Measurements from ENCODE around the gene GLRX3. TPM values are rescaled to one million over a fixed set of nuclear protein-coding genes. Genes with fewer than 3 reads are reported as not detected.

Gene GLRX3
- total and polyA plus RNA-seq, 3 experiments from 2014 or later: 78.6 to 169 (median 155) TPM

DNA sequence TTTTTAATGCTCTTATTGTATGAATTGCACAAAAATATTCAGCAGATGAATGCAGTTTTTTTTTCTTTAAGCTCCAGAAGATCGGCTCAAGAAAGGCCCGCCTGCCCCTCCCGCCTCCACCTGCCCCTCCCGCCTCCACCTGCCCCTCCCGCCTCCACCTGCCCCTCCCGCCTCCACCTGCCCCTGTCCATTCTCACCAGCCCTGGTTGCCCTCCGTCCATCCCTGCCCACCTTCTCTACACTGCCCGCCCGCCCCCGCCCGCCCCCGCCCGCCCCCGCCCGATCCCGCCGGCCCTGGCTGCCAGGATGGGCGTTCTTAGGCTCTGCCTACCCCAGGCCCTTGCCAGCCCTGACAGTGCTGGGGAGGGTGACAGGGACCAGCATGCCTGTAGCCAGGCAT lies 67.4 kb downstream of the GLRX3 start:
- Mint-ChIP-seq H3K36me3 (no peaks in the 10 kb centered on the region), H3K27ac (no peak overlapping the region), H3K4me3 (no peak overlapping the region), H3K27me3 (no peaks in the 10 kb centered on the region), H3K4me1 (no peaks in the 10 kb centered on the region), H3K9me3 (no peaks in the 10 kb centered on the region)
- DNase-seq: no peak
- Histone ChIP-seq H3K9me3 (ENCODE audit: low read length) (no peaks in the 10 kb centered on the region), H3K36me3 (ENCODE audit: insufficient read depth, low read length) (no peaks in the 10 kb centered on the region), H3K4me1 (ENCODE audit: insufficient read depth, low read length) (no peaks in the 10 kb centered on the region), H3K27me3 (ENCODE audit: insufficient read depth, low read length, poor library complexity, severe bottlenecking) (no peaks in the 10 kb centered on the region), H3K27ac (ENCODE audit: low read depth, low read length) (no peak overlapping the region), H3K4me3 (ENCODE audit: low read length) (no peak overlapping the region)
- POLR2A ChIA-PET: interaction anchor here (0.5 kb wide), 1 partner anchor 68 kb away, joined by 4 read pairs; no protein-coding TSS in a partner anchor
- CTCF ChIA-PET: no interaction called here

DNA sequence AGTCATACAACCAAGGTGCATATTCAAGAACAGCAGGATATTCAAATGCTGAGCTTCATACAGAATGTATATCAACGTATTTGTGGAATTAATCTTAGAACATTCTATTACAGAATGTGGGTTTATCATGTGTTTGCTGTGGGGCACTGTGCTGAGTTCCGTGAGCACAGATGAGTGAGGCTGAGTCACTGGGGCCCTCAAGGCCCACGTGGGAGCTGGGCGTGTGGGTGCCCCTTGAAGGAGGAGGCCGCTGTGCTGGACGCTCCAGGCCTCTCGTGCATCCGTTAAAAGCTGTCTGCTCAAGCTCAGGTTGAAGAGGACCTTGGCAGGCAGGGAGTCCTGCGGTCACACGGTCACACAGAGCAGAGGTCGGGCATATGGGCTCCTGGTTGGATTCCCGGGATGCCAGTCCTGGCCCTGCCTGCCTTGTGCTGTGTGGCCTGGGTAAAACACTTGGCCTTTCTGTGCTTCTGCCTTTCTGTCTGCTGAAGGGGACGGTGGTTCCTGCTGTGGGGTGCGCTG lies 70.1 kb downstream of the GLRX3 start:
- ChIA-PET CTCF (no interaction called here), POLR2A (no interaction called here)
- Histone ChIP-seq H3K9me3 (ENCODE audit: low read length) (no peaks in the 10 kb centered on the region), H3K27me3 (ENCODE audit: insufficient read depth, low read length, poor library complexity, severe bottlenecking) (no peaks in the 10 kb centered on the region), H3K27ac (ENCODE audit: low read depth, low read length) (no peak overlapping the region), H3K4me1 (ENCODE audit: insufficient read depth, low read length) (no peaks in the 10 kb centered on the region), H3K4me3 (ENCODE audit: low read length) (no peak overlapping the region), H3K36me3 (ENCODE audit: insufficient read depth, low read length) (no peaks in the 10 kb centered on the region)
- Mint-ChIP-seq H3K36me3 (no peaks in the 10 kb centered on the region), H3K27ac (no peak overlapping the region), H3K27me3 (no peaks in the 10 kb centered on the region), H3K4me3 (no peak overlapping the region), H3K9me3 (no peaks in the 10 kb centered on the region), H3K4me1 (no peaks in the 10 kb centered on the region)
- no peak for DNase-seq

DNA sequence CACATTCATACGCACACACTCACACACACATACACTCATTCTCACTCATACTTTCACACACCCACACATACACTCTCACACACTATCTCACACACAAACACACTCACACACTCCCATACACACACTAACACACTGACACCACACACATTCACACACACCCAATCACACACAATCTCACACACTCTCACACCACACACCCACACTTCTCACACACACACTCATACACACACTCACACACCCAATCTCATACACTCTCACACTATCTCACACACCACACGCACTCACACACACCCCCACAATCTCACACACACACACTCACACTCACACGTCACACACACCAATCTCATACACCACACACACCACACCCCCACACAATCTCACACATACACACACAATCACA lies 71.0 kb downstream of the GLRX3 start:
- Histone ChIP-seq H3K4me3 (ENCODE audit: low read length) (no peak overlapping the region), H3K27me3 (ENCODE audit: insufficient read depth, low read length, poor library complexity, severe bottlenecking) (no peaks in the 10 kb centered on the region), H3K27ac (ENCODE audit: low read depth, low read length) (no peak overlapping the region), H3K36me3 (ENCODE audit: insufficient read depth, low read length) (no peaks in the 10 kb centered on the region), H3K4me1 (ENCODE audit: insufficient read depth, low read length) (no peaks in the 10 kb centered on the region), H3K9me3 (ENCODE audit: low read length) (no peaks in the 10 kb centered on the region)
- DNase-seq: no peak
- no peaks in the 10 kb centered on the region for H3K27me3 Mint-ChIP-seq
- H3K4me1 Mint-ChIP-seq: no peaks in the 10 kb centered on the region
- H3K4me3 Mint-ChIP-seq: no peak overlapping the region
- H3K9me3 Mint-ChIP-seq: no peaks in the 10 kb centered on the region
- no peak overlapping the region for H3K27ac Mint-ChIP-seq
- CTCF ChIA-PET: no interaction called here
- H3K36me3 Mint-ChIP-seq: no peaks in the 10 kb centered on the region
- POLR2A ChIA-PET: no interaction called here

GRCh38 chr10:130208807-130209206 lies 72.6 kb downstream of the GLRX3 start:
- H3K36me3 Mint-ChIP-seq: no peaks in the 10 kb centered on the region
- H3K4me3 ChIP-seq (ENCODE audit: low read length): no peak overlapping the region
- H3K27ac ChIP-seq (ENCODE audit: low read depth, low read length): no peak overlapping the region
- ChIA-PET CTCF (interaction anchor here (0.8 kb wide), 1 partner anchor 9 kb away, joined by 3 read pairs; no protein-coding TSS in a partner anchor), POLR2A (no interaction called here)
- H3K9me3 ChIP-seq (ENCODE audit: low read length): no peaks in the 10 kb centered on the region
- no peaks in the 10 kb centered on the region for H3K4me1 Mint-ChIP-seq
- no peaks in the 10 kb centered on the region for H3K4me1 ChIP-seq (ENCODE audit: insufficient read depth, low read length)
- H3K9me3 Mint-ChIP-seq: no peaks in the 10 kb centered on the region
- H3K27me3 Mint-ChIP-seq: no peaks in the 10 kb centered on the region
- H3K27me3 ChIP-seq (ENCODE audit: insufficient read depth, low read length, poor library complexity, severe bottlenecking): no peaks in the 10 kb centered on the region
- H3K36me3 ChIP-seq (ENCODE audit: insufficient read depth, low read length): no peaks in the 10 kb centered on the region
- no peak overlapping the region for H3K4me3 Mint-ChIP-seq
- DNase-seq: no peak
- no peak overlapping the region for H3K27ac Mint-ChIP-seq

DNA sequence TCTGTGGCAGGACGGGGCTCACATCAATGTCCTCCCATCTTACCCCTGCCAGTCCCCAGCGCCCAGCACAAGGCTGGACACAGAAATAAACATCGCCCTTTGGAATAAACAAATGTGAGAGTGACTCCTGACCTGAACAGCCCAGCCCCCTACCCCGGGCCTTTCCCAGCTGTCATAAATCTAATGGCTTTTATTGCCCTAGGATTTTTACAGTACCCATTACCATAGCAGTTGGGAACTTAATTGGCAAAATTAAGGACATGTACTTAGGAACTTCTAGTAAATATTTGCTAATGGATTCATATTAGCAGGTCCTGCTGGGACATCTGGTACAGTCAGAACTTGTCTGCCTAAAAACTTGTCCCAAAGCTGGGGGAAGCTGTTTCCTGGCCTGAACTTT lies 76.6 kb downstream of the GLRX3 start:
- no peaks in the 10 kb centered on the region for H3K27me3 Mint-ChIP-seq
- H3K36me3 Mint-ChIP-seq: no peaks in the 10 kb centered on the region
- Histone ChIP-seq H3K36me3 (ENCODE audit: insufficient read depth, low read length) (no peaks in the 10 kb centered on the region), H3K27me3 (ENCODE audit: insufficient read depth, low read length, poor library complexity, severe bottlenecking) (no peaks in the 10 kb centered on the region), H3K4me1 (ENCODE audit: insufficient read depth, low read length) (no peaks in the 10 kb centered on the region), H3K9me3 (ENCODE audit: low read length) (no peaks in the 10 kb centered on the region), H3K27ac (ENCODE audit: low read depth, low read length) (no peak overlapping the region), H3K4me3 (ENCODE audit: low read length) (no peak overlapping the region)
- H3K27ac Mint-ChIP-seq: peak overlapping the region in 1 of 8 donors; percentile 77
- POLR2A ChIA-PET: no interaction called here
- DNase-seq: no peak
- no peaks in the 10 kb centered on the region for H3K9me3 Mint-ChIP-seq
- H3K4me1 Mint-ChIP-seq: no peaks in the 10 kb centered on the region
- H3K4me3 Mint-ChIP-seq: no peak overlapping the region
- CTCF ChIA-PET: interaction anchor here (1.5 kb wide), 1 partner anchor 22 kb away, joined by 3 read pairs; no protein-coding TSS in a partner anchor

DNA sequence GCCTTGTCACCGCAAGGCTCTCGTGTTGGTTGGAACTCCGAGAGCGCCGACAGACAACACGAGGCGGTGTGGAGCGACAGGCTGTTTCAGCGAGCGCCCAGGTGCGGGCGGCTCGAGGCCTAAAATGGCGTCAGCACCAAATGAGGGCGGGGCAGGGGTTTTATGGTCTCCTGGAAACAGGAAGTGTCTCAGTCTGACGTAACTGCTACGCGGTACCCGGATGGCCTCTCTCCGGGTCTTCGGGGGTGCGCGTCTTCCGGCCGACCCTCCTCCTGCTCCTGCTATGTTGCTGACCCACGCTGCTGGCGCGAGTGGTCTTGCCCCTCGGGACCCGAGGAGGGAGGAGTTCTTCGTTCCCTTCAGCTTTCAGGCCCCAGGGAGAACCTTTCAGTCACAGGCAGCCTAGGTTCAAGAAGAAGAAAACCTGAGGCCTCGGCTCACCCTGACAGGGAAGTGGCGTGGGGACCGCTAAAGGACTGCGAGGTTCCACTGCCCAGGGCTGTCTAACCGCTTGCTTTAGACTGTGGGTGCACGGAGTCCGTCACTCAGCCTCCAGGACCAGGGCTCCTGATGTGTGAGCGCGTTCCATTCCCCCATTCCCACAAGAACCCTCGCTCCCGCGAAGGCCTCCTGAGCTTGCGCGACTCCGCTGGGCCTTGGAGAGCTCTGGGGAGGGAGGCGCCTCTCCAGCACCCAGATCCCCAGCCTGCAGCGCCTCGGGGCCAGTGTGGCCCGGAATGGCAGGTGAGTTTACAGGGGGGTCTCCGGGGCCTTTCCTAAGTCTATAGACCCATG lies 77.3 kb downstream of the GLRX3 start:
- POLR2A ChIA-PET: no interaction called here

DNA sequence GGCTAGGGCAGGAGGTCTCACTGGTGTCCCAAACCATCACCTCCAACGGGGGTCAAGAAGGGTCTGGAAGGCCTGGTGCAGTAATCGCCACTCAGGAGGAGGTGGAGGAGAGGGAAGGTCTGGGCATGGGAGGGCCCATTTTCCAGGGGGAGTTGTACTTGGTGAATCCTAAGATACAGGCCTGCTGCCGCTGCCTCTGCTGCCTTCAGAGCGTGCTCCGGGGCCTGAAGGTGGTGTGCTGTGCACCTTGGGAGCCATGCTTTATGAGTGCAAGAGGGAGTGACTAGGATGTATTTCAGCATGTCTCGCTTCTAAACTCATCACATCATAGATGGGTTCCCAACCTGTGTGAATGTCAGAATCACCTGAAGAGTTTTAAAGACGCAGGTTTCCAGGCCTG lies 78.2 kb downstream of the GLRX3 start:
- H3K27me3 Mint-ChIP-seq: no peaks in the 10 kb centered on the region
- H3K4me3 Mint-ChIP-seq: no peak overlapping the region
- ChIA-PET CTCF (no interaction called here), POLR2A (no interaction called here)
- H3K9me3 Mint-ChIP-seq: no peaks in the 10 kb centered on the region
- no peaks in the 10 kb centered on the region for H3K4me1 Mint-ChIP-seq
- H3K36me3 Mint-ChIP-seq: no peaks in the 10 kb centered on the region
- H3K27me3 ChIP-seq (ENCODE audit: insufficient read depth, low read length, poor library complexity, severe bottlenecking): no peaks in the 10 kb centered on the region
- no peaks in the 10 kb centered on the region for H3K36me3 ChIP-seq (ENCODE audit: insufficient read depth, low read length)
- H3K27ac Mint-ChIP-seq: peak overlapping the region in 1 of 8 donors; percentile 14
- no peak overlapping the region for H3K27ac ChIP-seq (ENCODE audit: low read depth, low read length)
- no peaks in the 10 kb centered on the region for H3K4me1 ChIP-seq (ENCODE audit: insufficient read depth, low read length)
- no peaks in the 10 kb centered on the region for H3K9me3 ChIP-seq (ENCODE audit: low read length)
- no peak for DNase-seq
- no peak overlapping the region for H3K4me3 ChIP-seq (ENCODE audit: low read length)

More for the DNA sequence above, 77.3 kb downstream of the GLRX3 start:
- no peaks in the 10 kb centered on the region for H3K27me3 ChIP-seq (ENCODE audit: insufficient read depth, low read length, poor library complexity, severe bottlenecking)
- no peaks in the 10 kb centered on the region for H3K9me3 ChIP-seq (ENCODE audit: low read length)
- H3K27ac ChIP-seq (ENCODE audit: low read depth, low read length): no peak overlapping the region
- no peaks in the 10 kb centered on the region for H3K4me1 ChIP-seq (ENCODE audit: insufficient read depth, low read length)
- H3K4me3 Mint-ChIP-seq: no peak overlapping the region
- no peak overlapping the region for H3K27ac Mint-ChIP-seq
- DNase-seq: no peak
- no peaks in the 10 kb centered on the region for H3K36me3 Mint-ChIP-seq
- H3K27me3 Mint-ChIP-seq: no peaks in the 10 kb centered on the region
- no peaks in the 10 kb centered on the region for H3K4me1 Mint-ChIP-seq
- H3K36me3 ChIP-seq (ENCODE audit: insufficient read depth, low read length): no peaks in the 10 kb centered on the region
- no peak overlapping the region for H3K4me3 ChIP-seq (ENCODE audit: low read length)
- no peaks in the 10 kb centered on the region for H3K9me3 Mint-ChIP-seq
- CTCF ChIA-PET: interaction anchor here (1.5 kb wide), 1 partner anchor 23 kb away, joined by 3 read pairs; no protein-coding TSS in a partner anchor

DNA sequence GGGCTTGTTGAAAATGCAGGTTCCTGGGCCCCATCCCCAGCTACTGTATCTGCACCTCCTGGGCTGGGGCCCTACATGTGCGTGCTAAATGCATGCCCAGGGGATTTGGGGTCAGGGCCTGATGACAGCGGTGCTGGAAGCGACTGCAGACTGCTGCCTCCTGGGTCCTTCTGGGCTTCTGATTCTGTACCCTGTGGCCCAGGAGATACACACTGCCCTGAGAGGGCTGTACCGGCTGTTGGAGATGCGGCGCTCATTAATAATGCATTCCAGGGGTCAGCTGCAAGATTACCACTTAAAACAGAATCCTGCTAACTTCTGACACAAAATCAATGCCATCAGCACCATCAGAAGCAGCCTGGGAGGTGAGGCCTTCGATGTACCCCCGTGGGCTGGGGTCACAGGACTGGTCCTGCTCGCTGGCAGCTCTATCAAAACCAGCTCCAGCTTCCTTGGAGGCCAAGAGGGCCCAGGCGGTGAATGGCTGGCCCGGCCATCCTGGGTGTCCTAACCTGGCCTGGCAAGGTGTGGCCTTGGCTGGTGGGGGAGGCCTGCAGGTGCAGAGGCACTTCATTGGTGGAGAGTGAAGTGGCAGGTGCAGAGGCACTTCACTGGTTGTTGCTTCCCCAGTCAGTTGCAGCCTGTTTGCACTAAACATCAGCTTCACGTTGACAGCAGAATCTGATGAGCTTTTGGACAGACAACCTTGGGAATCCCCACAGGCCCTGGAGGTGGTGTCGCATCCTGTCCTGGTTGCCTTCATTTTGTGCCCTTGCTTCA lies 79.2 kb downstream of the GLRX3 start:
- no peak for DNase-seq
- Histone ChIP-seq H3K4me1 (ENCODE audit: insufficient read depth, low read length) (no peaks in the 10 kb centered on the region), H3K4me3 (ENCODE audit: low read length) (no peak overlapping the region), H3K27ac (ENCODE audit: low read depth, low read length) (no peak overlapping the region), H3K9me3 (ENCODE audit: low read length) (no peaks in the 10 kb centered on the region), H3K36me3 (ENCODE audit: insufficient read depth, low read length) (no peaks in the 10 kb centered on the region), H3K27me3 (ENCODE audit: insufficient read depth, low read length, poor library complexity, severe bottlenecking) (no peaks in the 10 kb centered on the region)
- Mint-ChIP-seq H3K9me3 (no peaks in the 10 kb centered on the region), H3K4me3 (no peak overlapping the region), H3K4me1 (no peaks in the 10 kb centered on the region), H3K27ac (peak overlapping the region in 1 of 8 donors; percentile 24), H3K27me3 (no peaks in the 10 kb centered on the region), H3K36me3 (no peaks in the 10 kb centered on the region)
- ChIA-PET CTCF (no interaction called here), POLR2A (no interaction called here)

Measured in CD8-positive, alpha-beta memory T cell (primary cell).